Activated CD8-positive, alpha-beta memory T cell treated with anti-CD3 and anti-CD28 coated beads, Interleukin-2, amount 10 ng/mL, durations not matched to agents 7 days and 5 days (primary cell): ENCODE results near the gene ARHGAP26. TPM values are rescaled to one million over a fixed set of nuclear protein-coding genes. Genes with fewer than 3 reads are reported as not detected.
A peak's percentile ranks its signal among the peaks of the same experiment; 100 is the strongest.

ENCODE experiments used
- ATAC-seq: fragments of 150-1000 bp; cut with Tn5 transposase; one replicate; pipeline ENCODE4 v1.10.0; 2021; ENCODE audit warnings: moderate library complexity
- CTCF ChIA-PET: fragments of 350-600 bp; sonication (Branson Sonifier 250); formaldehyde crosslinking; loops from one replicate; lab custom pipeline; 2021; ENCODE audit warnings: antibody characterized with exemption; lab: Charles Lee
- DNase-seq: peaks from one replicate; pipeline ENCODE4 v3.0.0-alpha.2; 2020
- H3K27ac Mint-ChIP-seq: one replicate; pipeline ENCODE4 v1.8.0; 2021; ENCODE audit warnings: mild to moderate bottlenecking, mixed read lengths
- H3K27me3 Mint-ChIP-seq: one replicate; pipeline ENCODE4 v1.8.0; 2021; ENCODE audit warnings: mixed read lengths
- H3K36me3 Mint-ChIP-seq: one replicate; pipeline ENCODE4 v1.8.0; 2021; ENCODE audit warnings: mild to moderate bottlenecking, mixed read lengths
- H3K4me1 Mint-ChIP-seq: one replicate; pipeline ENCODE4 v1.8.0; 2021; ENCODE audit warnings: mixed read lengths
- H3K4me3 Mint-ChIP-seq: one replicate; pipeline ENCODE4 v1.8.0; 2021; ENCODE audit warnings: mild to moderate bottlenecking, moderate library complexity, mixed read lengths
- H3K9me3 Mint-ChIP-seq: one replicate; pipeline ENCODE4 v1.8.0; 2022; ENCODE audit warnings: low read depth, mixed read lengths
- total RNA-seq, 2 experiments: library from RNA; stranded (reverse); gene quantifications; one replicate each; pipeline ENCODE4 v1.2.3, GENCODE V29; 2021

ARHGAP26 gene
- total RNA-seq, 2 experiments from 2014 or later, result 12.6 to 38.9 TPM

DNA sequence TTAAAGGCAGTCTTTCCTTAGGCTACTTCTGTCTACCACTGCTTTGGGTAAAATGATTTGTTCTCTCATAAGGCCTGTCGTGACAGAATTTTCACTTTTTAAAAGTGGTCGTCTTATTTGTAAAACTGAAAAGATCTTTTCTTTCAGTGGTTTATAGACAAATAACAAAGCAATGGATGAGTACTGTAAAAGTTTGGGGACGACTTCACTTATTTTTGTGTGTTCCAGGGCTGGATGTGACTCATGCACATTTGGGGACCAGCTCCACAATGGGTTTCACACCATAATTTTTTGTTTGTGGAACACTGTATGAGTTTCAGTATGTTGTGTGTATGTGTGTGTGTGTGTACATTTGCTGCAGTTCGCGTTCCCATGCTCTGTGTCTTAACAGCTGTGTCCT, 53.6 kb downstream of the ARHGAP26 start:
- H3K9me3 Mint-ChIP-seq, result no peaks in the 10 kb centered on the region
- ATAC-seq, result no peak
- CTCF ChIA-PET, result interaction anchor here (0.7 to 3.2 kb wide), 5 partner anchors 37 to 111 kb away, joined by 3 to 10 read pairs (median 3); no protein-coding TSS in a partner anchor
- no peak overlapping the region for H3K4me3 Mint-ChIP-seq
- no peak overlapping the region for H3K27ac Mint-ChIP-seq
- H3K36me3 Mint-ChIP-seq, result peaks cover 7% of the 10 kb centered on the region
- peaks cover 95% of the 10 kb centered on the region for H3K4me1 Mint-ChIP-seq
- DNase-seq, result no peak
- H3K27me3 Mint-ChIP-seq, result no peaks in the 10 kb centered on the region

DNA sequence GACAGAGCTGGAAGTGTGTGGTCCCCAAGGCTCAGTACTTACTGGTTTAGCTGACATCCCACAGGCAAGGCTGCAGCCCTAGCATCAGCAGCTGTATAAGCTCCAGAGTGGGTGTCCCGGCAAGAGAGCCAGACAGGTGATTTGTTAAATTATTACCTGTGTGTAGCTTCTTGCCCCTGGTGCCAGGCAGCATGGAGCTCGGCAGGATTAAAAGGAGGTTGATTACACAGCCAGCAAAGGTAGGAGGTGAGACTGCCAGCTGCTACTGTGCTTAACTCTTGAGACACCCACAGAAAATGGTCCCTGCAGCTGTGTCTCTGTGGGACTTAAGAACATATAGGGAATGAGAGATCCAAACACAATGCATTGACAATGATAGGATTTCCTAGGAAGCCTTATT, 54.2 kb downstream of the ARHGAP26 start:
- Mint-ChIP-seq H3K4me3 (no peak overlapping the region), H3K4me1 (peaks cover 95% of the 10 kb centered on the region), H3K9me3 (no peaks in the 10 kb centered on the region), H3K27me3 (no peaks in the 10 kb centered on the region), H3K27ac (no peak overlapping the region), H3K36me3 (peaks cover 7% of the 10 kb centered on the region)
- CTCF ChIA-PET, result interaction anchor here (1.1 to 3.2 kb wide), 4 partner anchors 38 to 53 kb away, joined by 3 to 10 read pairs (median 4); no protein-coding TSS in a partner anchor
- ATAC-seq (no peak), DNase-seq (no peak)

DNA sequence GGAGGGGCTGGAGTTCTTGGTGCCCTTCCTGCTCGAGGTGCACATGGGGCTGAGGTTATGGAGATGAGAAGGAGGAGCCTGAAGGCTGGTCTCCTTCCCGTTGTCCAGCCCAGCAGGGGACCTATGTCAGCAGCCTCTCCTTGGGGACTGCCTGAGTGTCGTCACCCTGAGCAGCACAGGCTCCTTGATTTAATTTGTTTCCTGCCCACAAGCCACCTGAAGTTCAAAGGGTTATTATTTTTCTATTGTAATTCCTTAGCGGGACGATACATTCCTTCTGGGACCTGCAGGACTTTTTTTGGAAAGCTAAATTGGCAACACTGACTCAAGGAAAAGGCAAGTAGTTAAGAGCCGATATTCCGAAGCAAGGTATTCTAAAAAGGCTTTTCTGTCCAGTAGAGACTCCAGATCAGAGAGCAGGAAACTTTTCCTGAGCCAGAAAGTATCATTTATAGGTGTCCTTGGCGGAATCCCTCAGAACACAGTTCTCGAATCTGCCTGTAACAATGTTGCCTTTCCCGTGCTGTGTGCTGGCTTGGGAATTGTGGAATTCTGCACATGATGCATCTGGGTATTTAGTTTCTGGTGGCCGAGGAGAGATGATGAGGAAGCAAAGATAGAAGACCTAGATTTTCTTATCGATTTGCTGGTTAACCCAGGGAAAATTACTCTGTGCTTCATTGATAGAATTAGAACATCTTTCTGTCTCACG, 55.4 kb downstream of the ARHGAP26 start:
- CTCF ChIA-PET, result no interaction called here
- H3K27me3 Mint-ChIP-seq, result peaks cover 2% of the 10 kb centered on the region
- peaks cover 7% of the 10 kb centered on the region for H3K36me3 Mint-ChIP-seq
- H3K4me1 Mint-ChIP-seq, result peaks cover 89% of the 10 kb centered on the region
- H3K4me3 Mint-ChIP-seq, result no peak overlapping the region
- no peak for ATAC-seq
- no peak for DNase-seq
- no peaks in the 10 kb centered on the region for H3K9me3 Mint-ChIP-seq
- peak overlapping the region; percentile 23 for H3K27ac Mint-ChIP-seq

- ATAC-seq, result no peak
- H3K4me3 Mint-ChIP-seq, result no peak overlapping the region
- peak overlapping the region; percentile 23 for H3K27ac Mint-ChIP-seq
Measured at GRCh38 chr5:142826093-142826492, 55.9 kb downstream of the ARHGAP26 start.

GRCh38 chr5:142826741-142827492, 56.7 kb downstream of the ARHGAP26 start:
- Mint-ChIP-seq H3K4me1 (peaks cover 76% of the 10 kb centered on the region), H3K4me3 (no peak overlapping the region), H3K36me3 (peaks cover 4% of the 10 kb centered on the region), H3K27me3 (peaks cover 2% of the 10 kb centered on the region), H3K9me3 (no peaks in the 10 kb centered on the region), H3K27ac (peak overlapping the region; percentile 33)
- ATAC-seq (peak; percentile 77), DNase-seq (peak; percentile 82)
- CTCF ChIA-PET, result interaction anchor here (0.6 to 1.8 kb wide), 12 partner anchors 15 to 1361 kb away, joined by 3 to 9 read pairs (median 4); partner anchors contain the start of gene ARHGAP26

More at GRCh38 chr5:142826093-142826492, 55.9 kb downstream of the ARHGAP26 start:
- DNase-seq, result no peak
- H3K9me3 Mint-ChIP-seq, result no peaks in the 10 kb centered on the region
- H3K27me3 Mint-ChIP-seq, result peaks cover 2% of the 10 kb centered on the region
- CTCF ChIA-PET, result interaction anchor here (1.5 kb wide), 1 partner anchor 41 kb away, joined by 5 read pairs; no protein-coding TSS in a partner anchor
- peaks cover 4% of the 10 kb centered on the region for H3K36me3 Mint-ChIP-seq
- H3K4me1 Mint-ChIP-seq, result peaks cover 85% of the 10 kb centered on the region

DNA sequence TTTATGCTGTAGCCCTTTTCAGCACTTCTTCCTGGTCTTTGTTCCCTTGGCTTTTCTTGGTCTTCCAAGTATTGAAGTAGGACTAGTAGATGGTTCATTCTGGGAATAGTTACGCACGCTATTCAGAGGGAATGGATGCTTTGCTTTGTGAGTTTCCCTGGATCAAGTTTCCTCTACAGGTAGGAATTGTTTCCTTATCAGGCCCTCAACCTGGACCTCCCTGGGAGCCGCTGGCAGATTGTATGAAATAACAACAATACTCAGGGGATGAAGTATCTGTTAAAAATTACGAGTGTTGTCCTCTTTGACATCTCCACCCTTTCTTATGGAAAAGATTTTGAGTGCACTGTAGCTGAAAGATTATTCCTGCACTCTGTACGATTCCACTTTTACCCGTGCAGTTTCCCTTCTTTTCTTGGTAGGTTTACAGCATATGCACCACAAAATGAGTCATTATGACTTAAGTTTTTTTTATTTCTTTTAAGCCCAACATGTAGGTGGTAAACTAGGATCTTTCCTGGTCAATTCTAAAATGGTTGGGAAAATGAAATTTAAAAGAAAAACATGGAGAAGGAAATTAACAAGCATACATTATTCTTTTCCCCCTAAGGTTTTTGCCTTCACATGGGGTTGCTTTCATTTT, 57.9 kb downstream of the ARHGAP26 start:
- no peak for DNase-seq
- Mint-ChIP-seq H3K4me3 (no peak overlapping the region), H3K27ac (no peak overlapping the region), H3K27me3 (peaks cover 2% of the 10 kb centered on the region), H3K36me3 (peaks cover 2% of the 10 kb centered on the region), H3K4me1 (peaks cover 68% of the 10 kb centered on the region), H3K9me3 (no peaks in the 10 kb centered on the region)
- CTCF ChIA-PET, result interaction anchor here (1.0 to 1.8 kb wide), 5 partner anchors 16 to 115 kb away, joined by 3 to 9 read pairs (median 7); partner anchors contain the start of gene ARHGAP26
- ATAC-seq, result no peak

DNA sequence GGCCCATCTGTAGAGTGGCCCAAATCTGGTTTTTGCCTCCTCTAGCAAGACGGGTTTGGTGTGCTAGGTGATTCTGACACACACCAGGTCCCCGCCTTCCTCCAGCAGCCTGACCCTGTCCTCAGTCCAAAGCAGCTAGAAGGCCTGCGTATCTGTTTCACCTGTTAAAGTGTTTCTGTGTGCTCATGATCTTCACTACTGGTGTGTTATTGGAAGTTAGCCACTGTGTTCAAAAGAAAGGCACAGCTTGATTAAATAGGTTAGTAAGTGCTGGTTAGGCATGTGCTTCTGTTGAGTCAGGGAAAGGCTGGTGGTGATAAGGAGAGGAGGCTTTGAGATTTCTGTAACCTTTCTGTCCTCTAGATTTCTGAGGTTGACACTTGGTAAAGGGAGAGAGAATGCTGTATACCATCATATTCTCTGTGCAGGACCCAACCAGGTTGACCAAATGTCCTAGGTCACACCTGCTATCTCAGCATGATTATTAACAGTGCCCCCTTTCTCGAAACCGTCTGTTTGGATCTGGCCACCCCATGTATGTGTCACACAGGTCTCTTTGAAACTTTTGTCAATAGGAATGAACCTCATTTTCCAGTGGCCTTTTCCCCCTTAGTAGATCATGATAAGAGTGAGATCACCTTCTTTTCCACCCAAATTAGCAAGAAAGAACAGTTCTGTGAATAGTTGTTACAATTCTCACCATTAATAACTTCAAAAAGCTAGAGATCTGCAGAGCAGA, 58.8 kb downstream of the ARHGAP26 start:
- CTCF ChIA-PET, result interaction anchor here (0.9 to 2.0 kb wide), 7 partner anchors 8 to 75 kb away, joined by 3 to 5 read pairs (median 4); partner anchors contain the start of gene ARHGAP26
- Mint-ChIP-seq H3K27me3 (peaks cover 2% of the 10 kb centered on the region), H3K4me3 (no peak overlapping the region), H3K36me3 (peaks cover 5% of the 10 kb centered on the region), H3K27ac (no peak overlapping the region), H3K9me3 (no peaks in the 10 kb centered on the region), H3K4me1 (peaks cover 60% of the 10 kb centered on the region)
- no peak for ATAC-seq
- no peak for DNase-seq

GRCh38 chr5:142829801-142830220, 59.6 kb downstream of the ARHGAP26 start:
- CTCF ChIA-PET, result interaction anchor here (0.9 to 2.0 kb wide), 8 partner anchors 8 to 117 kb away, joined by 3 to 7 read pairs (median 4); no protein-coding TSS in a partner anchor
- peaks cover 2% of the 10 kb centered on the region for H3K27me3 Mint-ChIP-seq
- DNase-seq (no peak), ATAC-seq (no peak)
- no peaks in the 10 kb centered on the region for H3K9me3 Mint-ChIP-seq
- H3K27ac Mint-ChIP-seq, result no peak overlapping the region
- H3K4me3 Mint-ChIP-seq, result no peak overlapping the region
- peaks cover 5% of the 10 kb centered on the region for H3K36me3 Mint-ChIP-seq
- H3K4me1 Mint-ChIP-seq, result peaks cover 53% of the 10 kb centered on the region

DNA sequence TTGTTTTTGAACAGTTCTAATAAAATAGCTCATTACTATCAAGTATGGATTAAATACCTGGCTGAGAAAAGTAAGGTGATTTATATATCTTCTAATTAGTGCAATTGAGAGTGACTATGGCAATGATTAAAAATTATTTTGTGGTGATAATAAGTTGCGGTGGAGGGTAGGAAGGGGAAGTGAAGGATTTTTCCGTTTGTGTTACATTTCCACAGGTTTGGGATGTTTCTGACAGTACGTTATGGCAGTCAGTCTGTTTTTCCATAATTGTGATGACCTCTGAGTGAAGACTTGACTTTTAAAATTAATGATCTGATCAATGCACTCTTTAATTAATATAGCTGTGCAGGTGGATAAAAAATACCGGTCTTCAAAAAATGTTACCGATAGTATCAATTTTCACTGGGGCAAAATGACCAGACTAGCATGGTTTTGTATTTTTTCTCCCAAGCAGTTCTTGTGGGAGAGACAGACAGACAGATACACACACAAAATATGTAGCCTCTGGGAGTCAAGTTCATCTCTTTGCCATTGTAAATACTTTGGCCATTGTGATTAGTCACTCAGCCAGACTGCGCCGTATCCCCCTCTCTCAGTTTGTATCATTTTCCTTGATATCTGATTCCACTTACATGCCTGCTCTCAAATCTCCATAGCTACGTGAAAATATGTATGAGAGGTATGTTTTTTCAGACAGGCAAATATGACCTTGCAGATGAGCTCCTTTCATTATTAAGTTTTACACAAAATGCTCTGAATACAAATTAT, 60.2 kb downstream of the ARHGAP26 start:
- peaks cover 2% of the 10 kb centered on the region for H3K27me3 Mint-ChIP-seq
- ATAC-seq (no peak), DNase-seq (no peak)
- H3K4me3 Mint-ChIP-seq, result no peak overlapping the region
- H3K9me3 Mint-ChIP-seq, result no peaks in the 10 kb centered on the region
- CTCF ChIA-PET, result interaction anchor here (0.8 to 2.0 kb wide), 7 partner anchors 9 to 117 kb away, joined by 3 to 7 read pairs (median 4); no protein-coding TSS in a partner anchor
- peaks cover 53% of the 10 kb centered on the region for H3K4me1 Mint-ChIP-seq
- H3K27ac Mint-ChIP-seq, result no peak overlapping the region
- peaks cover 5% of the 10 kb centered on the region for H3K36me3 Mint-ChIP-seq

DNA sequence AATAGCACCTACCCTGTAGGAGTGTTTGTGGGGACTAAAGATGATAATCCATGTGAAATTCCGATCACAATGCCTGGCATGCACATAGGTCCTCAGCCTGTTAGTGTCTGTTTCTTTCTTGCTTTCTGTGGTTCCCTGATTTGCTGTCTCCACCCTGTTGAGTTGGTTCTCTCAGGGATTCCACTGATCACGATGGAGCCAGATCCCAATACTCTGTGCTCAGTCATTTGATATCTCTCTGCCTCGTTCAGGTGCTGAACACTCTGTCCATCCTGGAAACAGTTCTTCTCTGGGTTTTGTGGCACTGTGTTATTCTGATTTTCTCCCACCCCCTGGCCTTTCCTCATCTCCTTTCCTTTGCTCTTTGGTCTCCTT, 60.8 kb downstream of the ARHGAP26 start:
- Mint-ChIP-seq H3K9me3 (no peaks in the 10 kb centered on the region), H3K4me1 (peaks cover 53% of the 10 kb centered on the region), H3K27ac (no peak overlapping the region), H3K4me3 (no peak overlapping the region), H3K36me3 (peaks cover 3% of the 10 kb centered on the region), H3K27me3 (peaks cover 2% of the 10 kb centered on the region)
- CTCF ChIA-PET, result interaction anchor here (0.8 to 1.7 kb wide), 3 partner anchors 14 to 118 kb away, joined by 3 to 7 read pairs (median 4); no protein-coding TSS in a partner anchor
- DNase-seq (no peak), ATAC-seq (no peak)

- Mint-ChIP-seq H3K4me3 (no peak overlapping the region), H3K4me1 (peaks cover 43% of the 10 kb centered on the region), H3K36me3 (peaks cover 3% of the 10 kb centered on the region), H3K9me3 (no peaks in the 10 kb centered on the region), H3K27me3 (peaks cover 4% of the 10 kb centered on the region), H3K27ac (no peak overlapping the region)
- DNase-seq (no peak), ATAC-seq (no peak)
- CTCF ChIA-PET, result interaction anchor here (0.7 to 1.1 kb wide), 2 partner anchors 41 to 119 kb away, joined by 3 to 5 read pairs; no protein-coding TSS in a partner anchor
Measured at GRCh38 chr5:142832263-142832662, 62.1 kb downstream of the ARHGAP26 start.
